H9 (cell line): ENCODE results near the gene CAB39L. TPM values are rescaled to one million over a fixed set of nuclear protein-coding genes. Genes with fewer than 3 reads are reported as not detected.

Source experiments
- DNase-seq: peaks from one replicate; pipeline ENCODE4 v3.0.0-alpha.2; 2017
- H2AFZ ChIP-seq: one replicate; pipeline ENCODE4 v1.6.1; 2013; ENCODE audit warnings: mild to moderate bottlenecking, low read length, control low read depth, moderate library complexity
- H2AK5ac ChIP-seq: 2 replicates; pipeline ENCODE4 v1.6.1; 2013; ENCODE audit warnings: low read length, control low read depth, mixed read lengths; ENCODE audit not compliant: insufficient read length
- H2BK120ac ChIP-seq: one replicate; pipeline ENCODE4 v1.6.1; 2013; ENCODE audit warnings: low read depth, mild to moderate bottlenecking, low read length, control low read depth, inconsistent platforms; ENCODE audit not compliant: poor library complexity, severe bottlenecking
- H2BK12ac ChIP-seq: 2 replicates; pipeline ENCODE4 v1.6.1; 2013; ENCODE audit warnings: low read length, control low read depth, mixed read lengths, low read depth; ENCODE audit not compliant: insufficient read length
- H2BK15ac ChIP-seq: 2 replicates; pipeline ENCODE4 v1.6.1; 2013; ENCODE audit warnings: low read depth, low read length, control low read depth
- H2BK20ac ChIP-seq: one replicate; pipeline ENCODE4 v1.6.1; 2013; ENCODE audit warnings: low read depth, mild to moderate bottlenecking, low read length, control low read depth, inconsistent platforms; ENCODE audit not compliant: poor library complexity, severe bottlenecking
- H2BK5ac ChIP-seq: 2 replicates; pipeline ENCODE4 v1.6.1; 2013; ENCODE audit warnings: low read length, control low read depth, mixed read lengths; ENCODE audit not compliant: insufficient read length
- H3K14ac ChIP-seq: 2 replicates; pipeline ENCODE4 v1.6.1; 2013; ENCODE audit warnings: low read length, control low read depth; ENCODE audit not compliant: insufficient read depth
- H3K18ac ChIP-seq: 2 replicates; pipeline ENCODE4 v1.6.1; 2013; ENCODE audit warnings: low read depth, mild to moderate bottlenecking, mixed read lengths, low read length, control low read depth; ENCODE audit not compliant: insufficient read length
- H3K23ac ChIP-seq: 2 replicates; pipeline ENCODE4 v1.6.1; 2013; ENCODE audit warnings: low read length, control low read depth, mixed read lengths, low read depth; ENCODE audit not compliant: insufficient read length
- H3K23me2 ChIP-seq: 2 replicates; pipeline ENCODE4 v1.6.1; 2013; ENCODE audit warnings: low read depth, mild to moderate bottlenecking, mixed read lengths, low read length, control low read depth; ENCODE audit not compliant: insufficient read length, poor library complexity, severe bottlenecking
- H3K27ac ChIP-seq: 2 replicates; pipeline ENCODE4 v1.5.1; 2013; ENCODE audit warnings: low read length, control low read depth, mixed read lengths, low read depth; ENCODE audit not compliant: insufficient read length
- H3K27me3 ChIP-seq: 2 replicates; pipeline ENCODE4 v1.6.1; 2013; ENCODE audit warnings: low read length, control low read depth, inconsistent platforms; ENCODE audit not compliant: insufficient read depth
- H3K4ac ChIP-seq: 2 replicates; pipeline ENCODE4 v1.6.1; 2013; ENCODE audit warnings: low read depth, mild to moderate bottlenecking, control low read depth, inconsistent platforms, low read length, moderate library complexity
- H3K4me1 ChIP-seq: 2 replicates; pipeline ENCODE4 v1.6.1; 2013; ENCODE audit warnings: low read length, control low read depth, inconsistent platforms; ENCODE audit not compliant: insufficient read depth
- H3K4me2 ChIP-seq: 2 replicates; pipeline ENCODE4 v1.6.1; 2013; ENCODE audit warnings: low read length, control low read depth, mixed read lengths; ENCODE audit not compliant: insufficient read length, insufficient read depth
- H3K56ac ChIP-seq: 2 replicates; pipeline ENCODE4 v1.6.1; 2013; ENCODE audit warnings: low read depth, mild to moderate bottlenecking, mixed read lengths, low read length, control low read depth; ENCODE audit not compliant: insufficient read length
- H3K79me1 ChIP-seq: 2 replicates; pipeline ENCODE4 v1.6.1; 2013; ENCODE audit warnings: low read depth, mild to moderate bottlenecking, moderate library complexity, low read length, control low read depth, inconsistent platforms; ENCODE audit not compliant: insufficient read depth, poor library complexity, severe bottlenecking
- H3K79me2 ChIP-seq: 2 replicates; pipeline ENCODE4 v1.6.1; 2013; ENCODE audit warnings: low read length, control low read depth, inconsistent platforms; ENCODE audit not compliant: insufficient read depth
- H3K9ac ChIP-seq: 2 replicates; pipeline ENCODE4 v1.6.1; 2013; ENCODE audit warnings: low read length, control low read depth, mixed read lengths; ENCODE audit not compliant: insufficient read length; ENCODE audit errors: extremely low read depth
- H3K9me3 ChIP-seq: one replicate; pipeline ENCODE4 v1.6.1; 2013; ENCODE audit warnings: low read depth, low read length, inconsistent platforms; ENCODE audit not compliant: control insufficient read depth
- H3T11ph ChIP-seq: one replicate; pipeline ENCODE4 v1.6.1; 2013; ENCODE audit warnings: mild to moderate bottlenecking, low read length, control low read depth, inconsistent platforms
- H4K20me1 ChIP-seq: one replicate; pipeline ENCODE4 v1.6.1; 2013; ENCODE audit not compliant: control insufficient read depth, insufficient read length, insufficient read depth
- H4K5ac ChIP-seq: 2 replicates; pipeline ENCODE4 v1.6.1; 2013; ENCODE audit warnings: low read depth, mild to moderate bottlenecking, mixed read lengths, low read length, control low read depth; ENCODE audit not compliant: insufficient read length
- H4K8ac ChIP-seq: replicated peaks from 2 replicates; pipeline ENCODE4 v1.6.1; 2013; ENCODE audit warnings: low read length, control low read depth, mixed read lengths, low read depth; ENCODE audit not compliant: insufficient read length
- H4K91ac ChIP-seq: 2 replicates; pipeline ENCODE4 v1.6.1; 2013; ENCODE audit warnings: low read depth, mild to moderate bottlenecking, moderate library complexity, mixed read lengths, low read length, control low read depth; ENCODE audit not compliant: insufficient read length
- H3K27ac Mint-ChIP-seq, 3 experiments: 2 replicates in 2 of 3; 3 replicates in 1 of 3; pipeline ENCODE4 v1.8.0; 2020 to 2021; ENCODE audit warnings: mixed read lengths in 3 of 3, mild to moderate bottlenecking in 1 of 3, moderate library complexity in 1 of 3
- H3K27me3 Mint-ChIP-seq: 2 replicates; pipeline ENCODE4 v1.8.0; 2021; ENCODE audit warnings: low read depth, mild to moderate bottlenecking, moderate library complexity, mixed read lengths
- H3K36me3 Mint-ChIP-seq, 3 experiments: 2 replicates in 2 of 3; 3 replicates in 1 of 3; pipeline ENCODE4 v1.8.0; 2020 to 2021; ENCODE audit warnings: low read depth in 3 of 3, mixed read lengths in 3 of 3; ENCODE audit not compliant: insufficient read depth in 1 of 3
- H3K4me1 Mint-ChIP-seq, 2 experiments: 2 replicates each; pipeline ENCODE4 v1.8.0; 2020; ENCODE audit warnings: mixed read lengths in 2 of 2
- H3K4me3 Mint-ChIP-seq, 2 experiments: 2 replicates in 1 of 2; 3 replicates in 1 of 2; pipeline ENCODE4 v1.8.0; 2020 to 2021; ENCODE audit warnings: mild to moderate bottlenecking in 2 of 2, mixed read lengths in 2 of 2, moderate library complexity in 1 of 2
- H3K9me3 Mint-ChIP-seq, 2 experiments: 2 replicates in 1 of 2; 3 replicates in 1 of 2; pipeline ENCODE4 v1.8.0; 2020; ENCODE audit warnings: mild to moderate bottlenecking in 2 of 2, mixed read lengths in 2 of 2, moderate library complexity in 1 of 2
- whole genome bisulfite sequencing: extraction: QIAGEN DNeasy Blood & Tissue Kit; methylation state at CpG from one replicate; pipeline ENCODE4 v1.1.7; 2013; ENCODE audit warnings: missing lambda C conversion rate, low lambda C conversion rate, mixed read lengths; ENCODE audit not compliant: insufficient read length; ENCODE audit errors: extremely low coverage; 5-methylcytosine and 5-hydroxymethylcytosine counted together
- total RNA-seq: library from RNA; stranded (reverse); gene quantifications from 2 replicates; pipeline ENCODE4 v1.2.1, GENCODE V29; 2021
- TF ChIP-seq, protein P1 (sequence below): fragments of 200-600 bp; sonication (generic); conservative IDR thresholded peaks from 3 replicates; pipeline ENCODE4 v1.8.0; 2021; ENCODE audit warnings: antibody characterized with exemption, mild to moderate bottlenecking

Gene CAB39L
- total RNA-seq, 1 experiment from 2014 or later = 6.0 TPM

DNA sequence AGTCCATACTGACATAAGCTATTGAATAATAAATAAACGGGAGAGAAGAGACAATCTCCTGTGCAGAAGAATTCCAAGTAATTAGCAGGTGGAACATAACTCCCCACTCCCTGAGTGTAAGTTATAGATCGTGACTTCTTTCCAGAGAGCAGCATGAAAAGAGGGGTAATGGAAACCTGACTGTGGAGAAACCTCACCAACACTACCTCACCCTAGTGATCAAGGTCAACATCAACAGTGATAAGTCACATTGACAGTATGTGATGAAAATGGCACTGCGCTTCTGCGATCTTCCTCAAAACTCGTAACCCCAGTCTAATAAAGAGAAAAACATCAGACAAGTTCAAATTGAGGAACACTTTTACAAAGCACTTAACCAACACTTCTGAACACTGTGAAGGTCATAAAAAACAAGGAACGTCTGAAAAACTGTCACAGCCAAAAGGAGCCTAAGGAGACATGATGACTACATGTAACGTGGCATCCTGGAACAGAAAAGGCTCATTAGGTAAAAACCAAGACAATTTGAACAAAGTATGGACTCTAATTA, 19.8 kb downstream of the CAB39L start:
- no peaks in the 10 kb centered on the region for H3K36me3 Mint-ChIP-seq
- H3K9ac ChIP-seq = no peak overlapping the region
- H3K4me2 ChIP-seq = no peak overlapping the region

More for the DNA sequence above, 19.8 kb downstream of the CAB39L start:
- H2BK120ac ChIP-seq = no peak overlapping the region
- H3K23ac ChIP-seq = no peak overlapping the region
- Mint-ChIP-seq H3K27ac (no peak overlapping the region), H3K4me3 (no peak overlapping the region), H3K9me3 (no peaks in the 10 kb centered on the region), H3K27me3 (no peaks in the 10 kb centered on the region), H3K4me1 (peaks cover 5 to 14% of the 10 kb centered on the region in 2 experiments)
- H3K56ac ChIP-seq = no peak overlapping the region
- no peak overlapping the region for H2AK5ac ChIP-seq
- H3T11ph ChIP-seq = no peak overlapping the region
- no peaks in the 10 kb centered on the region for H4K20me1 ChIP-seq
- H3K23me2 ChIP-seq = no peaks in the 10 kb centered on the region
- no peak overlapping the region for H3K4ac ChIP-seq
- no peaks in the 10 kb centered on the region for H3K4me1 ChIP-seq
- no peak overlapping the region for H3K27ac ChIP-seq
- no peak for DNase-seq
- H3K79me2 ChIP-seq = no peaks in the 10 kb centered on the region
- no peak overlapping the region for H4K8ac ChIP-seq
- no CpG with 5 or more reads among the region's 7 CpGs for WGBS
- H2BK15ac ChIP-seq = no peak overlapping the region
- H2AFZ ChIP-seq = no peak overlapping the region
- no peak overlapping the region for H3K18ac ChIP-seq
- H3K9me3 ChIP-seq = no peaks in the 10 kb centered on the region
- H4K91ac ChIP-seq = no peak overlapping the region
- H3K27me3 ChIP-seq = no peaks in the 10 kb centered on the region
- H4K5ac ChIP-seq = no peak overlapping the region
- H2BK12ac ChIP-seq = no peak overlapping the region
- TF ChIP-seq, protein P1, sequence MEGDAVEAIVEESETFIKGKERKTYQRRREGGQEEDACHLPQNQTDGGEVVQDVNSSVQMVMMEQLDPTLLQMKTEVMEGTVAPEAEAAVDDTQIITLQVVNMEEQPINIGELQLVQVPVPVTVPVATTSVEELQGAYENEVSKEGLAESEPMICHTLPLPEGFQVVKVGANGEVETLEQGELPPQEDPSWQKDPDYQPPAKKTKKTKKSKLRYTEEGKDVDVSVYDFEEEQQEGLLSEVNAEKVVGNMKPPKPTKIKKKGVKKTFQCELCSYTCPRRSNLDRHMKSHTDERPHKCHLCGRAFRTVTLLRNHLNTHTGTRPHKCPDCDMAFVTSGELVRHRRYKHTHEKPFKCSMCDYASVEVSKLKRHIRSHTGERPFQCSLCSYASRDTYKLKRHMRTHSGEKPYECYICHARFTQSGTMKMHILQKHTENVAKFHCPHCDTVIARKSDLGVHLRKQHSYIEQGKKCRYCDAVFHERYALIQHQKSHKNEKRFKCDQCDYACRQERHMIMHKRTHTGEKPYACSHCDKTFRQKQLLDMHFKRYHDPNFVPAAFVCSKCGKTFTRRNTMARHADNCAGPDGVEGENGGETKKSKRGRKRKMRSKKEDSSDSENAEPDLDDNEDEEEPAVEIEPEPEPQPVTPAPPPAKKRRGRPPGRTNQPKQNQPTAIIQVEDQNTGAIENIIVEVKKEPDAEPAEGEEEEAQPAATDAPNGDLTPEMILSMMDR = no peak
- H2BK5ac ChIP-seq = no peak overlapping the region
- no peak overlapping the region for H3K14ac ChIP-seq
- no peak overlapping the region for H2BK20ac ChIP-seq
- no peaks in the 10 kb centered on the region for H3K79me1 ChIP-seq
